ENCODE results near the gene ZNF646. TPM values are rescaled to one million over a fixed set of nuclear protein-coding genes. Genes with fewer than 3 reads are reported as not detected.

The ZNF646 gene
- total RNA-seq, 1 donor from 2014 or later, result 18.4 TPM

DNA sequence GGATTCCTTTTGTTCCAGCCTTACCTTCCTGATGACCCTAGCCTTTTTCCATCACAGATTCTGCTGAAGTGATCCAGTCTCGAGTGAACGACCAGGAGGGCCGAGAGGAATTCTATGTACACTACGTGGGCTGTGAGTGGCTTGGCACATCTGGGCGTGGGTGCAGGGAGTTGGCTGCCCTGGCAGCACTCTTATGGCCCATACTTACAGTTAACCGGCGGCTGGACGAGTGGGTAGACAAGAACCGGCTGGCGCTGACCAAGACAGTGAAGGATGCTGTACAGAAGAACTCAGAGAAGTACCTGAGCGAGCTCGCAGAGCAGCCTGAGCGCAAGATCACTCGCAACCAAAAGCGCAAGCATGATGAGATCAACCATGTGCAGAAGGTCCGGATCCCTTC lies 45.9 kb downstream of the ZNF646 start:
- Mint-ChIP-seq H3K36me3 (ENCODE audit: unreplicated experiment) (peaks cover 15% of the 10 kb centered on the region), H3K27me3 (ENCODE audit: unreplicated experiment) (no peaks in the 10 kb centered on the region), H3K27ac (ENCODE audit: unreplicated experiment) (no peak overlapping the region), H3K9me3 (ENCODE audit: unreplicated experiment) (no peaks in the 10 kb centered on the region), H3K4me1 (ENCODE audit: unreplicated experiment) (peaks cover 13% of the 10 kb centered on the region), H3K4me3 (ENCODE audit: unreplicated experiment) (no peak overlapping the region)
- no peak for DNase-seq (ENCODE audit: extremely low spot score, unreplicated experiment)
- TF ChIP-seq, protein P1, sequence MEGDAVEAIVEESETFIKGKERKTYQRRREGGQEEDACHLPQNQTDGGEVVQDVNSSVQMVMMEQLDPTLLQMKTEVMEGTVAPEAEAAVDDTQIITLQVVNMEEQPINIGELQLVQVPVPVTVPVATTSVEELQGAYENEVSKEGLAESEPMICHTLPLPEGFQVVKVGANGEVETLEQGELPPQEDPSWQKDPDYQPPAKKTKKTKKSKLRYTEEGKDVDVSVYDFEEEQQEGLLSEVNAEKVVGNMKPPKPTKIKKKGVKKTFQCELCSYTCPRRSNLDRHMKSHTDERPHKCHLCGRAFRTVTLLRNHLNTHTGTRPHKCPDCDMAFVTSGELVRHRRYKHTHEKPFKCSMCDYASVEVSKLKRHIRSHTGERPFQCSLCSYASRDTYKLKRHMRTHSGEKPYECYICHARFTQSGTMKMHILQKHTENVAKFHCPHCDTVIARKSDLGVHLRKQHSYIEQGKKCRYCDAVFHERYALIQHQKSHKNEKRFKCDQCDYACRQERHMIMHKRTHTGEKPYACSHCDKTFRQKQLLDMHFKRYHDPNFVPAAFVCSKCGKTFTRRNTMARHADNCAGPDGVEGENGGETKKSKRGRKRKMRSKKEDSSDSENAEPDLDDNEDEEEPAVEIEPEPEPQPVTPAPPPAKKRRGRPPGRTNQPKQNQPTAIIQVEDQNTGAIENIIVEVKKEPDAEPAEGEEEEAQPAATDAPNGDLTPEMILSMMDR (IDR thresholded peaks at IDR 0.05), result no peak

DNA sequence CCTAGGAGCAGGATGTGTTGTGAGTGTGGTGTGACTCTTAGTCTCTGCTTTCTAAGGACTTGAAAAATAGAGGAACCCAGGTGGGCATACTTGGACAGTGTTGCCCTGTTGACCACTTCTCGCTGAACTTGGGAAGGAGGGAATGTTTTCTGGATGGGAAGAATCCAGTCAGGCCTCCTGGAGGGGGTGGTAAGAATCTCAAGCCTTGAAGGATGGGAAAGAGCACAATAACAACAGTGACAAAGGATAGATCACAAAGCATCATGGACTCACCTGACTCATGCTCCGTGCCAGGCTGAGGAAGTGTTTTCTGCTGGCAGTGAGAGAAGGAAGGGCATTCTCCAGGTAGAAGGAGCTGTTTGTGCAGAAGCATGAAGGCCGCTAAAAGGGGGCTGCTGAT lies 51.6 kb downstream of the ZNF646 start:
- DNase-seq (ENCODE audit: extremely low spot score, unreplicated experiment), result no peak
- H3K27ac Mint-ChIP-seq (ENCODE audit: unreplicated experiment), result no peak overlapping the region
- H3K9me3 Mint-ChIP-seq (ENCODE audit: unreplicated experiment), result no peaks in the 10 kb centered on the region
- H3K36me3 Mint-ChIP-seq (ENCODE audit: unreplicated experiment), result peaks cover 12% of the 10 kb centered on the region
- TF ChIP-seq, protein P1 (IDR thresholded peaks at IDR 0.05), result no peak
- H3K4me3 Mint-ChIP-seq (ENCODE audit: unreplicated experiment), result no peak overlapping the region
- H3K27me3 Mint-ChIP-seq (ENCODE audit: unreplicated experiment), result no peaks in the 10 kb centered on the region
- no peaks in the 10 kb centered on the region for H3K4me1 Mint-ChIP-seq (ENCODE audit: unreplicated experiment)

- Mint-ChIP-seq H3K4me1 (ENCODE audit: unreplicated experiment) (no peaks in the 10 kb centered on the region), H3K9me3 (ENCODE audit: unreplicated experiment) (no peaks in the 10 kb centered on the region), H3K4me3 (ENCODE audit: unreplicated experiment) (no peak overlapping the region), H3K36me3 (ENCODE audit: unreplicated experiment) (peaks cover 7% of the 10 kb centered on the region), H3K27me3 (ENCODE audit: unreplicated experiment) (no peaks in the 10 kb centered on the region), H3K27ac (ENCODE audit: unreplicated experiment) (no peak overlapping the region)
- no peak for DNase-seq (ENCODE audit: extremely low spot score, unreplicated experiment)
- TF ChIP-seq, protein P1 (IDR thresholded peaks at IDR 0.05), result no peak
Observed at GRCh38 chr16:31127182-31127581, 53.0 kb downstream of the ZNF646 start.

GRCh38 chr16:31128711-31129567 lies 54.7 kb downstream of the ZNF646 start:
- no peak for DNase-seq (ENCODE audit: extremely low spot score, unreplicated experiment)
- TF ChIP-seq, protein P1 (IDR thresholded peaks at IDR 0.05), result no peak
- H3K36me3 Mint-ChIP-seq (ENCODE audit: unreplicated experiment), result peaks cover 7% of the 10 kb centered on the region
- H3K9me3 Mint-ChIP-seq (ENCODE audit: unreplicated experiment), result no peaks in the 10 kb centered on the region
- H3K27me3 Mint-ChIP-seq (ENCODE audit: unreplicated experiment), result no peaks in the 10 kb centered on the region
- peak overlapping the region; percentile 47 for H3K27ac Mint-ChIP-seq (ENCODE audit: unreplicated experiment)
- H3K4me3 Mint-ChIP-seq (ENCODE audit: unreplicated experiment), result no peak overlapping the region
- no peaks in the 10 kb centered on the region for H3K4me1 Mint-ChIP-seq (ENCODE audit: unreplicated experiment)

DNA sequence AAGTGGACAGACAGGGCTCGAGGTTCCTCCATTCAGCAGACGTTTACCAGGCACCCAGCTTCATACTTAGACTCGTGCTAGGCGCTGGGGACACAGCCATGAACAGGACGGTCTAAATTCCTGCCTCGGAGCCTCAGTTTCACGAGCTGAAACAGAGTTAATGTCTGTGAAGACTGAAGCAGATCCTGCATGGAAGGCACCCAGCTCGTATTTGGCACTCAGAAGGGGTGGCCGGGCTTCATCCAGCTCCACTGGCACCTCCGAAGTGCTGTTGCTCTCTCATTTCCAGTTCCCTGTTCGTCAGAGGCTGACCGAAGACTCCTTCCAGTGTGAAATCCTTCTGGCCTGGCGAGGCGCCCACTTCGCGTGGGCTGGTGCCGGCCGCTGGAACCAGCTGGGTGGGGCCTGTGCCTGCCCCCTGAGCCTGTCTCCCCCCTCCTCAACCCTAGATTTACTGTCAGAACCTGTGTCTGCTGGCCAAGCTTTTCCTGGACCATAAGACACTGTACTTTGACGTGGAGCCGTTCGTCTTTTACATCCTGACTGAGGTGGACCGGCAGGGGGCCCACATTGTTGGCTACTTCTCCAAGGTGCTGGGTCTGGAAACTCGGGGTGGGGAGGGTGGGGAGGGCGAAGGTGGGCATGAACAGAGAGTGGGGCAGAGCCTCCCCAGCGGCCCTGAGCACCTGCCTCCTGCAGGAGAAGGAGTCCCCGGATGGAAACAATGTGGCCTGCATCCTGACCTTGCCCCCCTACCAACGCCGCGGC lies 55.5 kb downstream of the ZNF646 start:
- Mint-ChIP-seq H3K9me3 (ENCODE audit: unreplicated experiment) (no peaks in the 10 kb centered on the region), H3K27ac (ENCODE audit: unreplicated experiment) (no peak overlapping the region), H3K4me3 (ENCODE audit: unreplicated experiment) (no peak overlapping the region), H3K36me3 (ENCODE audit: unreplicated experiment) (peaks cover 7% of the 10 kb centered on the region), H3K27me3 (ENCODE audit: unreplicated experiment) (no peaks in the 10 kb centered on the region), H3K4me1 (ENCODE audit: unreplicated experiment) (peaks cover 4% of the 10 kb centered on the region)
- DNase-seq (ENCODE audit: extremely low spot score, unreplicated experiment), result no peak
- TF ChIP-seq, protein P1 (IDR thresholded peaks at IDR 0.05), result no peak

Data from osteocyte (in vitro differentiated cells).